Central memory CD8-positive, alpha-beta T cell (primary cell): Measurements from ENCODE around the gene MKRN1.
"Not testable (repeated sequence)": the region's sequence is repeated elsewhere in the genome, so short reads cannot be mapped to it uniquely, and the experiment has no call there.

Source experiments
- ATAC-seq: fragments of 150-1000 bp; cut with Tn5 transposase; replicated peaks from 2 replicates; pipeline ENCODE4 v1.10.0; 2022; ENCODE audit warnings: mild to moderate bottlenecking, moderate FRiP score, moderate number of reproducible peaks; ENCODE audit not compliant: poor library complexity, severe bottlenecking; ENCODE audit errors: extremely low read depth
- DNase-seq, 2 donors: peaks; one replicate each; pipeline ENCODE4 v3.0.0; 2021; ENCODE audit warnings: low spot score in 2 of 2
- H3K27ac Mint-ChIP-seq: one replicate; pipeline ENCODE4 v1.8.0; 2022; ENCODE audit warnings: low read depth, mild to moderate bottlenecking, moderate library complexity, mixed read lengths
- H3K27me3 Mint-ChIP-seq: one replicate; pipeline ENCODE4 v1.8.0; 2022; ENCODE audit warnings: mixed read lengths
- H3K36me3 Mint-ChIP-seq: one replicate; pipeline ENCODE4 v1.8.0; 2022; ENCODE audit warnings: mild to moderate bottlenecking, moderate library complexity, mixed read lengths; ENCODE audit not compliant: insufficient read depth
- H3K4me1 Mint-ChIP-seq: one replicate; pipeline ENCODE4 v1.8.0; 2022; ENCODE audit warnings: mixed read lengths
- H3K4me3 Mint-ChIP-seq: one replicate; pipeline ENCODE4 v1.8.0; 2022; ENCODE audit warnings: mild to moderate bottlenecking, moderate library complexity, mixed read lengths
- H3K9me3 Mint-ChIP-seq: one replicate; pipeline ENCODE4 v1.8.0; 2022; ENCODE audit warnings: mixed read lengths

Gene MKRN1

DNA sequence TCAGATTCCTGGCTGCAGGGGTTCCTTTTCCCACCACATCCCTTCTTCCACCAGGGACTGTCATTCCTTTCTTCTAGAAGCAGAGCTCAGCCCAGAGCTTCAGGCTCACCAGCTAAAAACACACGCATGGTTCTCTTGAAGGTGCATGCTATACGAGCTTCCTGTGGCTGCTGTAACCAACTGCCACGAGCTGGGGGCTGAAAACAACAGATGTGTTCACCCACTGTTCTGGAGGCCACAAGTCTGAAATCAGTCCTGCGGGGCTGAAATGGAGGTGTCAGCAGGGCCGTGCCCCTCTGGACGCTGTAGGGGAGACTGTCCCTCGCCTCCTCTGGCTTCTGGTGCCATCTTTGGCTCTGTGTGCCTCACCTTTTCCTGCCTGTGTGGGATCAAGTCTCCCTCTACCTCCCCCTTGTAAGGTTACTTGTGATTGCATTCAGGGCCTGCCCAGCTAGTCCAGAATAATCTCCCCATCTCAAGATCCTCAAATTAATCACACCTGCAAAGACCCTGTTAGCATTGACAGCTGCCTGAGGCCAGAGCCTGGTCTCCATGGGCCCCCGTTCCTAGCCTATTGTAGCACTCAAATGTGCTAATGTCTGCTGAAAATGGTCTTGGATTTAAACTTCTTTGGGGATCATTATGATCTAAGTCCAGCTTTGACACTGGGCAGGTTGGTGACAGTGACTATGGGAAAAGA, 61.7 kb downstream of the MKRN1 start:
- H3K27me3 Mint-ChIP-seq, result no peaks in the 10 kb centered on the region
- H3K4me3 Mint-ChIP-seq, result no peak overlapping the region
- DNase-seq (no peak), ATAC-seq (no peak)
- no peaks in the 10 kb centered on the region for H3K4me1 Mint-ChIP-seq
- H3K9me3 Mint-ChIP-seq, result no peaks in the 10 kb centered on the region
- peaks cover 5% of the 10 kb centered on the region for H3K36me3 Mint-ChIP-seq
- H3K27ac Mint-ChIP-seq, result no peak overlapping the region

DNA sequence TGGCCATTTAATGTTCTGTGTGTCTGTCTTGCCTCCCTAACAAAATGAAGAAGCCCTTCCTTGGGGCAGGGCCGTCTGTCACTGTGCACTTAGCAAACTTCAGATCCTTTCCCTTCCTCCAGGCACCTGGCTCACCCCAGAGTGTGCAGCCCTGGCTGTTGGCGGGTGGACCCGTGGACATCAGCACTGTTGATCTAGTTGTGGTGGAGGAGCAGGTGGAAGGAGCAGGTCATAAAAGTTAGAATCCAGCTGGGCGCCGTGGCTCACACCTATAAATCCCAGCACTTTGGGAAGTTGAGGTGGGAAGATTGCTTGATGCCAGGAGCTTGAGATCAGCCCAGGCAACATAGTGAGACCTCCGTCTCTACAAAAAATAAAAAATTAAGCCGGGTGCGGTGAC, 62.7 kb downstream of the MKRN1 start:
- Mint-ChIP-seq H3K36me3 (peaks cover 11% of the 10 kb centered on the region), H3K9me3 (no peaks in the 10 kb centered on the region), H3K4me1 (no peaks in the 10 kb centered on the region), H3K27me3 (no peaks in the 10 kb centered on the region), H3K27ac (no peak overlapping the region), H3K4me3 (no peak overlapping the region)
- no peak for DNase-seq
- ATAC-seq, result no peak

DNA sequence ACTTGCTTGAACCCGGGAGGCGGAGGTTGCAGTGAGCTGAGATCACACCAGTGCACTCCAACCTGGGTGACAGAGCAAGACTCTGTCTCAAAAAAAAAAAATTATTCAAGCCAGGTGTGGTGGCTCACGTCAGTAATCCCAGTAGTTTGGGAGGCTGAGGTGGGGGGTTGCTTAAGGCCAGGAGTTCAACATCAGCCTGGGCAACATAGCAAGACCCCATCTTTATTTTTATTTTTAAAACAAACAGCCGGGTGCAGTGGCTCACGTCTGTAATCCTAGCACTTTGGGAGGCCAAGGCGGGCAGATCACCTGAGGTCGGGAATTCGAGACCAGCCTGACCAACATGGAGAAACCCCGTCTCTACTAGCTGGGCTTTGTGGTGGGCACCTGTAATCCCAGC, 63.5 kb downstream of the MKRN1 start:
- DNase-seq, H3K4me1 Mint-ChIP-seq, H3K27ac Mint-ChIP-seq, H3K27me3 Mint-ChIP-seq, H3K4me3 Mint-ChIP-seq, H3K9me3 Mint-ChIP-seq, ATAC-seq: not testable (repeated sequence)
- peaks cover 11% of the 10 kb centered on the region for H3K36me3 Mint-ChIP-seq

DNA sequence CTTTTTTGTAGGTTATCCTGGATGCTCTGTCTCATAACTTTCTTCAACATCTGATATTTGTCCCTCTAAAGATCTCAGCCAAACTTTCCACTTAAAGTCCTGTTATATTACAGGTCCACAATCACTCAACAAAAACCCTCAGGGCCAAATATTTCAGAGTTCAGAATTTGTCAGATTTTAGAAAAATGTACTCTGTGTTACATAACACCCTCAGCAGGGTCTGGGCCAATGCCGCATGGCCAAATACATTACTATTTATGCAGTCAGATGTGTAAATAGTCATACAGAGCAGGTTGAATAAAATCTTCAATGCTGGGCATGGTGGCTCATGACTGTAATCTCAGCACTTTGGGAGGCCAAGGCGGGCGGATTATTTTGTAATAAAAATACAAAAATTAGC, 63.9 kb downstream of the MKRN1 start:
- H3K4me3 Mint-ChIP-seq, result no peak overlapping the region
- ATAC-seq, result no peak
- no peaks in the 10 kb centered on the region for H3K4me1 Mint-ChIP-seq
- no peak overlapping the region for H3K27ac Mint-ChIP-seq
- DNase-seq, result no peak
- no peaks in the 10 kb centered on the region for H3K27me3 Mint-ChIP-seq
- H3K36me3 Mint-ChIP-seq, result peaks cover 11% of the 10 kb centered on the region
- no peaks in the 10 kb centered on the region for H3K9me3 Mint-ChIP-seq

DNA sequence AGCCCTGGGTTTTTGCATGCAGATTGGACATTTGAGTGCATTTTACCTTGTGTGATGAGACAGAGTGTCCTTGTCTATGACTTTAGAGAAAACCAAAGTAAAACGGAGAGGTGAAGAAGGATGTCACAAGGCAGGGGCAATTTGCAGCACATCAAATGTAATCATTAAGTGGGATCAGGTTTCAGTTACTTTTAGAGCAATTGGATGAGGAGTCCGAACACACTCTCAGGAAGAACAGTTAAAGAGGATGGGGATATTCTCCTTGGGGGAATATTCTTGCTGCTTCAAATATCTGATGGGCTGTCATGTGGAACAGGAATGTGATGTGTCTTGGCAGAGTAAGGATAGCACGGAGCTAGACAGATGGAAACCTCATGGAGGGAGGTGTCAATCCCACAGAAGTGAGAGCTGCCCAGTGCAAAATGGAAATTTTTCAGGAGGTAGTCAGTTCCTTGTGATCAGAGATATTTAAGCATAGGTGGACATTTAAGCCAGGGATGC, 74.7 kb downstream of the MKRN1 start:
- H3K4me3 Mint-ChIP-seq, result peak overlapping the region; percentile 96
- no peak for DNase-seq

DNA sequence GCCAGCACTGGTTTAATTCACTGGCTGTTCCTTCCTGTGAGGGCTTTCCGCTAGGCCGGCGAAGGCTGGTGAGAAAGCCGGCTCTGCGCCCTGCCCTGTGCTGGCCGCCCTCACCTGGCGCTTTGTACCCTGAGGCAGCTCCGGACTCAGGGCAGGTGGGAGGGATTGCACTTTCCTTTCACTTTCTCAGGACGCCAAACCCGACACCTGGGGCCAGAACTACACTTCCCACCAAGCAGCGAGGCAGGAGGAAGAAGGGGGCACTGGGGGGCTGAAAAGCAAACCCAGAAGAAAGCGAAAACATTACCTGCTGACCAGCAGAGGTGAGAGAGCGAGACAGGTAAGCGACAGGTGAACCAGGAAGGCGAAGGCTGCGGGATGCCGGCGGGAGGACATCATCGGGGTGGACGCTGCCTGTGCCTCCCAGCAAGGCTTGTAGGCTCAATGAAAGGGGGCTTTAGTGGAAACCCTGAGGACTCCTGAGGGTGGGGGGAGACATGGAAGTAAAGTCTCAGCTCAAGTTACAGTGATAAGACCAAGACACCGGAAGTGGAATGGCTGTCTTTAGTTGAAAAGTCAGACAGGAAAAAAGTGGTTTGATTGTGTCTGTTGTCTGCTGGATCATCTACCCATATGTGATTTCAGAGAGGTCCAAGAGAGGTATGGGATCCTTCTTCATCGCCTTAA, 75.3 kb downstream of the MKRN1 start, which contains the start of gene RAB19:
Gene RAB19 (plus strand): TSS at position 181 of the 687 bp plus-strand sequence. CDS start 3,589 bp downstream, outside the sequence.
- ATAC-seq (peak; percentile 88), DNase-seq (peak; percentile 25)
- Mint-ChIP-seq H3K9me3 (no peaks in the 10 kb centered on the region), H3K36me3 (peaks cover 6% of the 10 kb centered on the region), H3K27me3 (no peaks in the 10 kb centered on the region), H3K4me3 (peak within 1 kb of the TSS; percentile 96), H3K27ac (peak within 1 kb of the TSS; percentile 100), H3K4me1 (peaks cover 17% of the 10 kb centered on the region)

More for the DNA sequence above, 74.7 kb downstream of the MKRN1 start:
- ATAC-seq, result no peak
- peaks cover 17% of the 10 kb centered on the region for H3K4me1 Mint-ChIP-seq
- H3K27ac Mint-ChIP-seq, result peak overlapping the region; percentile 100
- peaks cover 9% of the 10 kb centered on the region for H3K36me3 Mint-ChIP-seq
- no peaks in the 10 kb centered on the region for H3K27me3 Mint-ChIP-seq
- no peaks in the 10 kb centered on the region for H3K9me3 Mint-ChIP-seq
